WI38 (cell line): ENCODE data around the gene SORL1.

Experiments
- H3K4me3 ChIP-seq: 2 replicates; pipeline ENCODE4 v1.5.1; 2011; ENCODE audit warnings: low read depth, mild to moderate bottlenecking, control low read depth, low read length
- CTCF ChIP-seq: IDR thresholded peaks from 2 replicates; pipeline ENCODE4 v1.5.1; 2012; ENCODE audit warnings: low read depth, mild to moderate bottlenecking, control low read depth, low read length

The SORL1 gene

GRCh38 chr11:121461843-121462242 lies 9.7 kb downstream of the SORL1 start:
- TF ChIP-seq CTCF, result no peak
- H3K4me3 ChIP-seq, result no peak overlapping the region

- no peak overlapping the region for H3K4me3 ChIP-seq
Measured at GRCh38 chr11:121463689-121464335, 11.7 kb downstream of the SORL1 start.

GRCh38 chr11:121464352-121464946 lies 12.3 kb downstream of the SORL1 start:
- no peak overlapping the region for H3K4me3 ChIP-seq
- no peak for TF ChIP-seq CTCF

More at GRCh38 chr11:121463689-121464335, 11.7 kb downstream of the SORL1 start:
- no peak for TF ChIP-seq CTCF

- no peak for TF ChIP-seq CTCF
- no peak overlapping the region for H3K4me3 ChIP-seq
Measured at GRCh38 chr11:121465709-121466062, 13.6 kb downstream of the SORL1 start.

GRCh38 chr11:121466063-121466794 lies 14.1 kb downstream of the SORL1 start:
- TF ChIP-seq CTCF, result no peak
- no peak overlapping the region for H3K4me3 ChIP-seq

GRCh38 chr11:121467471-121467870 lies 15.4 kb downstream of the SORL1 start:
- no peak overlapping the region for H3K4me3 ChIP-seq
- no peak for TF ChIP-seq CTCF

GRCh38 chr11:121467965-121468364 lies 15.9 kb downstream of the SORL1 start:
- H3K4me3 ChIP-seq, result no peak overlapping the region
- TF ChIP-seq CTCF, result no peak
